Panc1 (cell line): ENCODE data around the gene FAM149A. TPM values are rescaled to one million over a fixed set of nuclear protein-coding genes. Genes with fewer than 3 reads are reported as not detected.

Experiments used
- ATAC-seq: fragments of 200-7000 bp; cut with Tn5 transposase; 2 replicates; pipeline ENCODE4 v1.9.1; 2020; ENCODE audit warnings: mild to moderate bottlenecking, moderate library complexity
- BruUV-seq: library from RNA; stranded (reverse); fragments of 400-500 nt; replicated peaks from 2 replicates; lab custom pipeline; 2021; lab: Mats Ljungman, UMichigan
- CTCF ChIA-PET: fragments of 300-600 bp; sonication (Branson Sonifier 250); formaldehyde crosslinking; loops from one replicate; lab custom pipeline; 2022; ENCODE audit warnings: antibody characterized with exemption; lab: Charles Lee
- POLR2A ChIA-PET: fragments of 300-600 bp; sonication (Branson Sonifier 250); formaldehyde crosslinking; loops from one replicate; lab custom pipeline; 2022; ENCODE audit warnings: antibody characterized with exemption; lab: Charles Lee
- DNase-seq: peaks from one replicate; pipeline ENCODE4 v3.0.0-alpha.2; 2010; ENCODE audit warnings: low read depth, low spot score
- H3K27ac ChIP-seq: 2 replicates; pipeline ENCODE4 v1.5.1; 2011; ENCODE audit warnings: mild to moderate bottlenecking, low read length, inconsistent platforms
- H3K27me3 ChIP-seq: fragments of 200-500 bp; sonication (Bioruptor generic); 2 replicates; pipeline ENCODE4 v1.6.0; 2014; ENCODE audit warnings: low read length, inconsistent platforms; ENCODE audit not compliant: control insufficient read depth, insufficient read depth
- H3K36me3 ChIP-seq: fragments of 200-500 bp; sonication (Bioruptor generic); 2 replicates; pipeline ENCODE4 v1.5.1; 2014; ENCODE audit warnings: inconsistent platforms, mild to moderate bottlenecking, low read length, moderate library complexity; ENCODE audit not compliant: control insufficient read depth, insufficient read depth
- H3K4me1 ChIP-seq: 2 replicates; pipeline ENCODE4 v1.5.1; 2011; ENCODE audit warnings: inconsistent platforms, mild to moderate bottlenecking, low read length, moderate library complexity; ENCODE audit not compliant: control insufficient read depth, insufficient read depth
- H3K4me3 ChIP-seq, 2 experiments: 2 replicates each; pipeline ENCODE4 v1.5.1; 2011 to 2012; ENCODE audit warnings: low read depth in 2 of 2, low read length in 2 of 2, mild to moderate bottlenecking in 2 of 2, inconsistent platforms in 1 of 2, moderate library complexity in 1 of 2
- H3K9me3 ChIP-seq: fragments of 200-500 bp; sonication (Bioruptor generic); 2 replicates; pipeline ENCODE4 v1.5.1; 2014; ENCODE audit warnings: low read depth, mild to moderate bottlenecking, inconsistent platforms, low read length, moderate library complexity; ENCODE audit not compliant: control insufficient read depth, insufficient read depth
- POLR2AphosphoS5 ChIP-seq: IDR thresholded peaks from 2 replicates; pipeline ENCODE4 v1.6.1; 2012; ENCODE audit warnings: mild to moderate bottlenecking, low read depth, low read length, moderate library complexity
- REST ChIP-seq, 2 experiments: IDR thresholded peaks; 2 replicates each; pipeline ENCODE4 v1.6.1; 2011 to 2012; ENCODE audit warnings: low read depth in 2 of 2, control low read depth in 1 of 2, low read length in 1 of 2, mild to moderate bottlenecking in 1 of 2, moderate library complexity in 1 of 2; ENCODE audit not compliant: insufficient read depth in 1 of 2
- SIN3A ChIP-seq: IDR thresholded peaks from 2 replicates; pipeline ENCODE4 v1.6.1; 2012; ENCODE audit warnings: low read depth, mild to moderate bottlenecking, low read length, moderate library complexity, borderline replicate concordance; ENCODE audit not compliant: insufficient read depth
- TCF7L2 ChIP-seq: IDR thresholded peaks from 2 replicates; pipeline ENCODE4 v1.6.1; 2011; ENCODE audit warnings: mild to moderate bottlenecking, low read depth, low read length, inconsistent platforms
- in situ Hi-C: cut with HindIII; loops from 2 replicates; pipeline ENCODE4 v1.10.0; 2016; ENCODE audit warnings: low sequenced_read_pairs, low pct_unique_long_range_greater_than_20kb
- intact Hi-C: fragments of 100-400 bp; cut with micrococcal nuclease; formaldehyde crosslinking; loops from one replicate; pipeline ENCODE4 v1.10.0; 2022; ENCODE audit not compliant: unreplicated experiment
- total RNA-seq: library from RNA; stranded (reverse); gene quantifications from one replicate; pipeline ENCODE4 v1.2.1, GENCODE V29; 2021; ENCODE audit not compliant: unreplicated experiment
- TF ChIP-seq, protein P1 (sequence below): fragments of 450-650 bp; IDR thresholded peaks from 2 replicates; pipeline ENCODE4 v1.5.1; 2017; ENCODE audit warnings: mild to moderate bottlenecking

FAM149A gene
- total RNA-seq, 1 experiment from 2014 or later, result 0.13 TPM

DNA sequence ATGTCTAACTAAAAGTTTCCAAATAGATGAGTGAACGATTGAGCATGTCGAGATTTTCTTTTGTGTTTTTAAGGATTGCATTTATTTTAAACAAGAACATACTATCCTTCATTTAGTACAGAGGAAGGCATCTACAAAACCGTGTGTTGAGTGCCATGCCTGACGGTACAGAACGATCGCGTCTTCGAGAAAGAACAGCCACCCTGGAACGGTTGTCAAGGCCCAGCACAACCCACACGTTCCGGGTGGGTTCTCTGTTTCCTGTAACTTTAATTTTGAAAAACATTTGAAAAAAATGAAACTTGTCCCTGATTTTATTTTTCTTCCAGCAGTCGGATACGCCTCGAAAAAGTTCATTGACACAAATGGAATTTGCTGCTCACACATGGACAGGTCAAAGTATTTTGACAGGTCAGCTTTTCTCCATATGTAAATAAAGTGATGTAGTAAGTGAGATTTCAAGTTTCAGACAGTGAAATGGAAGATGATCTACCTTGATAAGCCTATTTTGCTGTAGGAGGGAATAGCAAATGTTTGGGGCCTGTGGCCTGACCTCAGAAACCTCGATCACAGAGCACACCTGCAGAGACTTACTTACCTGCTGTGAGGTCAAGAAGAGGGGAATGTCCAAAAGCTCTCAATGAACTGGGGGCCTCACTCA lies 62.5 kb downstream of the FAM149A start:
- Histone ChIP-seq H3K27me3 (no peaks in the 10 kb centered on the region; the same call in 1 of the 2 replicates), H3K4me3 (no peak overlapping the region), H3K36me3 (no peaks in the 10 kb centered on the region), H3K9me3 (no peaks in the 10 kb centered on the region), H3K4me1 (no peaks in the 10 kb centered on the region), H3K27ac (no peak overlapping the region)
- in situ Hi-C loops (no loop called here), intact Hi-C loops (no loop called here)
- ATAC-seq (no peak), DNase-seq (no peak)
- POLR2A ChIA-PET, result no interaction called here
- no TSS peak for BruUV-seq
- TF ChIP-seq TCF7L2 (no peak), REST (IDR thresholded peaks at IDR 0.05; ENCODE audit: insufficient read depth in 1 of 2, low read depth in 2 of 2, low read length in 1 of 2) (no peak)
- TF ChIP-seq, protein P1, sequence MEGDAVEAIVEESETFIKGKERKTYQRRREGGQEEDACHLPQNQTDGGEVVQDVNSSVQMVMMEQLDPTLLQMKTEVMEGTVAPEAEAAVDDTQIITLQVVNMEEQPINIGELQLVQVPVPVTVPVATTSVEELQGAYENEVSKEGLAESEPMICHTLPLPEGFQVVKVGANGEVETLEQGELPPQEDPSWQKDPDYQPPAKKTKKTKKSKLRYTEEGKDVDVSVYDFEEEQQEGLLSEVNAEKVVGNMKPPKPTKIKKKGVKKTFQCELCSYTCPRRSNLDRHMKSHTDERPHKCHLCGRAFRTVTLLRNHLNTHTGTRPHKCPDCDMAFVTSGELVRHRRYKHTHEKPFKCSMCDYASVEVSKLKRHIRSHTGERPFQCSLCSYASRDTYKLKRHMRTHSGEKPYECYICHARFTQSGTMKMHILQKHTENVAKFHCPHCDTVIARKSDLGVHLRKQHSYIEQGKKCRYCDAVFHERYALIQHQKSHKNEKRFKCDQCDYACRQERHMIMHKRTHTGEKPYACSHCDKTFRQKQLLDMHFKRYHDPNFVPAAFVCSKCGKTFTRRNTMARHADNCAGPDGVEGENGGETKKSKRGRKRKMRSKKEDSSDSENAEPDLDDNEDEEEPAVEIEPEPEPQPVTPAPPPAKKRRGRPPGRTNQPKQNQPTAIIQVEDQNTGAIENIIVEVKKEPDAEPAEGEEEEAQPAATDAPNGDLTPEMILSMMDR, result no peak
- CTCF ChIA-PET, result no interaction called here

- no peak for DNase-seq
- no peak for TF ChIP-seq REST (IDR thresholded peaks at IDR 0.05; ENCODE audit: insufficient read depth in 1 of 2, low read depth in 2 of 2, low read length in 1 of 2)
- TF ChIP-seq TCF7L2, result no peak
- TF ChIP-seq, protein P1, result no peak
- TF ChIP-seq SIN3A, result no peak
- no peak for TF ChIP-seq POLR2AphosphoS5
- intact Hi-C loops (no loop called here), in situ Hi-C loops (no loop called here)
- Histone ChIP-seq H3K9me3 (no peaks in the 10 kb centered on the region), H3K27ac (no peak overlapping the region), H3K4me3 (no peak overlapping the region), H3K27me3 (no peaks in the 10 kb centered on the region; the same call in 1 of the 2 replicates), H3K4me1 (no peaks in the 10 kb centered on the region), H3K36me3 (no peaks in the 10 kb centered on the region)
- POLR2A ChIA-PET, result no interaction called here
- no TSS peak for BruUV-seq
- no peak for ATAC-seq
- CTCF ChIA-PET, result no interaction called here
These were observed 63.1 kb downstream of the FAM149A start for GRCh38 chr4:186167605-186168004.
